NOMO-1 (cell line): ENCODE measurements around the gene ATP11A.

Experiments used
- DNase-seq, 2 experiments: peaks; one replicate each; lab custom pipeline; 2025; ENCODE audit not compliant: unreplicated experiment in 2 of 2; lab: John Stamatoyannopoulos, UW

ATP11A gene

GRCh38 chr13:112810608-112811007, 120.8 kb downstream of the ATP11A start:
- no peak for DNase-seq

GRCh38 chr13:112812306-112813055, 122.6 kb downstream of the ATP11A start:
- no peak for DNase-seq

GRCh38 chr13:112813552-112813951, 123.7 kb downstream of the ATP11A start:
- DNase-seq = no peak

- DNase-seq = no peak
Measured at GRCh38 chr13:112814905-112815585, 125.2 kb downstream of the ATP11A start.

GRCh38 chr13:112815871-112816270, 126.0 kb downstream of the ATP11A start:
- DNase-seq = no peak

- no peak for DNase-seq
Measured at GRCh38 chr13:112818040-112818697, 128.3 kb downstream of the ATP11A start.

- no peak for DNase-seq
Measured at GRCh38 chr13:112818698-112819045, 128.8 kb downstream of the ATP11A start.

- DNase-seq = no peak
Measured at GRCh38 chr13:112819111-112819510, 129.3 kb downstream of the ATP11A start.

- no peak for DNase-seq
Measured at GRCh38 chr13:112819816-112820215, 130.0 kb downstream of the ATP11A start.

- no peak for DNase-seq
Measured at GRCh38 chr13:112820318-112820717, 130.5 kb downstream of the ATP11A start.

- no peak for DNase-seq
Measured at GRCh38 chr13:112821340-112822055, 131.7 kb downstream of the ATP11A start.

- DNase-seq = no peak
Measured at GRCh38 chr13:112822851-112823250, 133.0 kb downstream of the ATP11A start.

GRCh38 chr13:112824429-112824828, 134.6 kb downstream of the ATP11A start:
- DNase-seq = no peak

GRCh38 chr13:112825071-112825470, 135.2 kb downstream of the ATP11A start:
- no peak for DNase-seq

- no peak for DNase-seq
Measured at GRCh38 chr13:112825875-112826274, 136.0 kb downstream of the ATP11A start.

- no peak for DNase-seq
Measured at GRCh38 chr13:112826565-112826964, 136.7 kb downstream of the ATP11A start.

- no peak for DNase-seq
Measured at GRCh38 chr13:112828082-112828699, 138.4 kb downstream of the ATP11A start.

- no peak for DNase-seq
Measured at GRCh38 chr13:112828756-112829155, 138.9 kb downstream of the ATP11A start.

- no peak for DNase-seq
Measured at GRCh38 chr13:112831196-112831595, 141.4 kb downstream of the ATP11A start.

GRCh38 chr13:112831801-112832200, 142.0 kb downstream of the ATP11A start:
- no peak for DNase-seq

- no peak for DNase-seq
Measured at GRCh38 chr13:112832811-112833210, 143.0 kb downstream of the ATP11A start.
